ENCODE measurements around the gene STAG1. TPM values are rescaled to one million over a fixed set of nuclear protein-coding genes. Genes with fewer than 3 reads are reported as not detected.

STAG1 gene
- total and polyA plus RNA-seq, 9 donors = 18.7 to 66.3 (median 55.8) TPM

DNA sequence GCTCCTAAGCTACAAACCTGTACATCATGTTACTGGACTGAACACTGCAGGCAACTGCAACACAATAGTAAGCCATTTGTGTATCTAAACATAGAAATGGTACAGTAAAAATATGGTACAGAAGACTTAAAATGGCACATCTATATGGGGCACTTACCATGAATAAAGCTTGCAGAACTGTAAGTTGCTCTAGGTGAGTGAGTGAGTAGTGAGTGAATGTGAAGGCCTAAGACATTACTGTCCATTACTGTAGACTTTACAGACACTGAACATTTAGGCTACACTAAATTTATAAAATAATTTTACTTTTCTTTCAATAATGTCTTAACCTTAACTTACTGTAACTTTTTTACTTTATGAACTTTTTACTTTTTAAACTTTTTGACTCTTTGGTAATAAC lies 76.2 kb downstream of the STAG1 start:
- H3K9me3 ChIP-seq = no peaks in the 10 kb centered on the region
- no peak for DNase-seq
- no peak overlapping the region for H3K4me3 ChIP-seq
- peaks cover 1% of the 10 kb centered on the region for H3K4me1 ChIP-seq (ENCODE audit: insufficient read depth)
- no peaks in the 10 kb centered on the region for H3K36me3 ChIP-seq
- no peak overlapping the region for H3K27ac ChIP-seq
- no peak for TF ChIP-seq CTCF (IDR thresholded peaks at IDR 0.05)
- intact Hi-C loops (cut with DNase I) = no loop called here
- no peaks in the 10 kb centered on the region for H3K27me3 ChIP-seq

DNA sequence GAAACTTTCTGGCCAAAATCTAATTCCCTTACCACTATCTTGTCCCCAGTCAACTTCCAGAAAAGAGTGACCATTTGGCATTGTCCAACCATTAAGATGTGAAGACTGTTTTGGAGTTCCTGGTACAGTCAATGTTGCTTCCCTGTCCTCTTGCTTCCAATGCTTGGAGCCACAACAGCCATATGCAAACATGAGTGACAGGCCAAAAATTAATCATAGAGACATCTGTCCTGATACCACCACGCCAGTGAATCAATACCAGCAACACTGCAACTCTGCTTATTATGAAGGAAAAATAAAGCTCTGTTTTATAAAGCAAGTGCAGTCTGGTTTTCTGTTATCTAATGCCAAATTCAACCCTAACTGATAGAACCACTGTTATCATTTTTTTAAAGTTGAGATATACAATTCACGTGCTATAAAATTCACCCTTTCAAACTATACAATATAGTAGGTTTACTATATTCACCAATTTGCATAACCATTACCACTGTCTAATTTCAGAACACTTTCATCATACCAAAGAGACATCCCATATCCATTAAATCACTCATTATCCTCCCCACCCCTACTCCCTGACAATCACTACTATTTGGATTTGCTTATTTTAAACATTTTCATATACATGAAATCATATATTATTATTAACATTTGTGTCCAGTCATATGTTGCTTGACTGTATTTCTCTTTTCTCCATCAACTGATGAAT lies 76.9 kb downstream of the STAG1 start:
- H3K27me3 ChIP-seq = no peaks in the 10 kb centered on the region
- H3K4me3 ChIP-seq = no peak overlapping the region
- H3K36me3 ChIP-seq = no peaks in the 10 kb centered on the region
- DNase-seq = no peak
- H3K9me3 ChIP-seq = no peaks in the 10 kb centered on the region
- H3K27ac ChIP-seq = no peak overlapping the region
- 81 to 90% (median 88%) methylated on average over 2 of the region's 2 CpGs for WGBS, 3 donors
- no peak for TF ChIP-seq CTCF (IDR thresholded peaks at IDR 0.05)
- peaks cover 1% of the 10 kb centered on the region for H3K4me1 ChIP-seq (ENCODE audit: insufficient read depth)
- intact Hi-C loops (cut with DNase I) = no loop called here

GRCh38 chr3:136672457-136672856 lies 79.7 kb downstream of the STAG1 start:
- Histone ChIP-seq H3K4me3 (no peak overlapping the region), H3K4me1 (ENCODE audit: insufficient read depth) (peaks cover 1% of the 10 kb centered on the region), H3K9me3 (no peaks in the 10 kb centered on the region), H3K27ac (no peak overlapping the region), H3K36me3 (no peaks in the 10 kb centered on the region), H3K27me3 (no peaks in the 10 kb centered on the region)
- intact Hi-C loops (cut with DNase I) = no loop called here
- TF ChIP-seq CTCF (IDR thresholded peaks at IDR 0.05) (no peak), EP300 (IDR thresholded peaks at IDR 0.05) (no peak), POLR2A (IDR thresholded peaks at IDR 0.05) (no peak)
- WGBS, 3 donors = 87 to 93% (median 91%) methylated on average over 1 of the region's 1 CpG
- DNase-seq = no peak

- Histone ChIP-seq H3K27ac (no peak overlapping the region), H3K4me1 (ENCODE audit: insufficient read depth) (peaks cover 1% of the 10 kb centered on the region), H3K4me3 (no peak overlapping the region), H3K9me3 (no peaks in the 10 kb centered on the region), H3K36me3 (no peaks in the 10 kb centered on the region), H3K27me3 (no peaks in the 10 kb centered on the region)
- no peak for TF ChIP-seq EP300 (IDR thresholded peaks at IDR 0.05)
- TF ChIP-seq CTCF (IDR thresholded peaks at IDR 0.05) = no peak
- no peak for TF ChIP-seq POLR2A (IDR thresholded peaks at IDR 0.05)
- intact Hi-C loops (cut with DNase I) = no loop called here
- no peak for DNase-seq
These were observed 80.3 kb downstream of the STAG1 start for GRCh38 chr3:136671921-136672320.
